Kidney glomerular epithelial cell (primary cell): Measurements from ENCODE around the gene CLRN1.
"Not testable (repeated sequence)": the region's sequence is repeated elsewhere in the genome, so short reads cannot be mapped to it uniquely, and the experiment has no call there.

ENCODE experiments used
- DNase-seq: peaks from one replicate; lab custom pipeline; 2025; lab: John Stamatoyannopoulos, UW

The CLRN1 gene

GRCh38 chr3:150972366-150973071 is at the start of gene CLRN1:
TSS of gene CLRN1 (minus strand) at chr3:150972727. CDS start at chr3:150972708, 19 bp downstream.
- DNase-seq: no peak

GRCh38 chr3:151016478-151016795 is 43.9 kb upstream of the CLRN1 start:
- no peak for DNase-seq

GRCh38 chr3:151015767-151016477 is 43.4 kb upstream of the CLRN1 start:
- no peak for DNase-seq

GRCh38 chr3:151015181-151015580 is 42.7 kb upstream of the CLRN1 start:
- DNase-seq: no peak

GRCh38 chr3:151014501-151015018 is 42.0 kb upstream of the CLRN1 start:
- DNase-seq: no peak

GRCh38 chr3:151012753-151013152 is 40.2 kb upstream of the CLRN1 start:
- no peak for DNase-seq

GRCh38 chr3:151011427-151011826 is 38.9 kb upstream of the CLRN1 start:
- DNase-seq: no peak

GRCh38 chr3:151009981-151010380 is 37.5 kb upstream of the CLRN1 start:
- no peak for DNase-seq

- DNase-seq: no peak
Observed at GRCh38 chr3:151009430-151009829, 36.9 kb upstream of the CLRN1 start.

- peak; percentile 23 for DNase-seq
Observed at GRCh38 chr3:151008699-151009098, 36.2 kb upstream of the CLRN1 start.

- no peak for DNase-seq
Observed at GRCh38 chr3:151003768-151004134, 31.2 kb upstream of the CLRN1 start.

- no peak for DNase-seq
Observed at GRCh38 chr3:151003029-151003767, 30.7 kb upstream of the CLRN1 start.

- no peak for DNase-seq
Observed at GRCh38 chr3:151002003-151002981, 29.8 kb upstream of the CLRN1 start.

GRCh38 chr3:150998996-150999395 is 26.5 kb upstream of the CLRN1 start:
- no peak for DNase-seq

- DNase-seq: no peak
Observed at GRCh38 chr3:150996731-150997130, 24.2 kb upstream of the CLRN1 start.

- DNase-seq: no peak
Observed at GRCh38 chr3:150995510-150995909, 23.0 kb upstream of the CLRN1 start.

- DNase-seq: no peak
Observed at GRCh38 chr3:150989208-150989607, 16.7 kb upstream of the CLRN1 start.

- DNase-seq: not testable (repeated sequence)
Observed at GRCh38 chr3:150988395-150988794, 15.9 kb upstream of the CLRN1 start.

GRCh38 chr3:150985711-150986110 is 13.2 kb upstream of the CLRN1 start:
- no peak for DNase-seq

GRCh38 chr3:150984066-150984465 is 11.5 kb upstream of the CLRN1 start:
- no peak for DNase-seq

- DNase-seq: no peak
Observed at GRCh38 chr3:150978566-150979148, 6.1 kb upstream of the CLRN1 start.
